ENCODE measurements around the gene MAN2B2. TPM values are rescaled to one million over a fixed set of nuclear protein-coding genes. Genes with fewer than 3 reads are reported as not detected.

Gene MAN2B2
- total and polyA plus RNA-seq, 2 of the 4 experiments (the other 2 are of a cell fraction) = 13.4 to 34.1 TPM

DNA sequence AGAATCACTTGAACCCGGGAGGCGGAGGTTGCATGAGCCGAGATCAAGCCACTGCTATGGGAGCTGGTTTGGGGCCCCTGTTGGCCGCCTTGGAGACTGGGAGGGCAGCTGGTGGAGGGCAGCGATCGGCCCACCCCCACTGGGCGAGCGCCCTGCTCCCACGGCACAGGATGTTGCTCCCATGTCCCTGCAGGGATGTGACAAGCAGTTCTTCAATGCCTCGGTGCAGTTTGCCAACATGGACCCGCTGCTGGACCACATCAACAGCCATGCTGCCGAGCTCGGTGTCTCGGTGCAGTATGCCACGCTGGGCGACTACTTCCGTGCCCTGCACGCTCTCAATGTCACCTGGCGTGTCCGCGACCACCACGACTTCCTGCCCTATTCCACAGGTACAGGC, 19.4 kb downstream of the MAN2B2 start:
- in situ Hi-C loops (cut with MboI; ENCODE audit: low sequenced_read_pairs) = no loop called here
- DNase-seq (no peak), ATAC-seq (ENCODE audit: low read depth) (no peak)
- no peaks in the 10 kb centered on the region for H3K9me3 ChIP-seq (ENCODE audit: control insufficient read depth, insufficient read depth, low read length)
- no peak overlapping the region for H2AFZ ChIP-seq (replicated peaks; ENCODE audit: low read length, poor library complexity)
- H4K5ac ChIP-seq (ENCODE audit: low read depth, low read length) = no peak overlapping the region
- peaks cover 31% of the 10 kb centered on the region for H3K36me3 ChIP-seq (ENCODE audit: control insufficient read depth, insufficient read depth, low read length)
- intact Hi-C loops (cut with micrococcal nuclease) = no loop called here
- no peak overlapping the region for H3K18ac ChIP-seq (ENCODE audit: low read depth, low read length)
- ChIA-PET CTCF (no interaction called here), POLR2A (ENCODE audit: unreplicated experiment) (no interaction called here)
- no peak overlapping the region for H3K4me2 ChIP-seq (ENCODE audit: low read depth, low read length)
- H4K91ac ChIP-seq (ENCODE audit: insufficient read depth, low read depth, low read length) = no peak overlapping the region
- no peak overlapping the region for H3K56ac ChIP-seq (ENCODE audit: extremely low read depth, insufficient read depth, low read length)
- H2AK5ac ChIP-seq (ENCODE audit: low read depth, low read length) = no peak overlapping the region
- H3K79me1 ChIP-seq (ENCODE audit: low read depth in 1 of 2, low read length in 2 of 2) = no peaks in the 10 kb centered on the region
- no peak overlapping the region for H2BK120ac ChIP-seq (ENCODE audit: low read depth, low read length)
- H3K4me1 ChIP-seq (ENCODE audit: control insufficient read depth, insufficient read depth, low read length) = no peaks in the 10 kb centered on the region
- WGBS, 2 experiments (ENCODE audit: extremely low coverage in 2 of 2, insufficient read length in 1 of 2) = 100% methylated on average over 5 of the region's 22 CpGs; no CpG with 5 or more reads in 1 of the 2 experiments
- no peak overlapping the region for H3K4ac ChIP-seq (ENCODE audit: low read depth, low read length)
- H2BK5ac ChIP-seq (ENCODE audit: low read depth, low read length, poor library complexity, severe bottlenecking) = no peak overlapping the region
- dilution Hi-C loops (cut with HindIII; ENCODE audit: low sequenced_read_pairs, unreplicated experiment) = no loop called here
- H3K4me3 ChIP-seq (ENCODE audit: insufficient read depth, low read depth, low read length) = no peak overlapping the region
- no peak overlapping the region for H4K8ac ChIP-seq (ENCODE audit: low read depth in 2 of 2, low read length in 2 of 2)
- no peak overlapping the region for H2BK20ac ChIP-seq (ENCODE audit: low read depth, low read length)
- no peaks in the 10 kb centered on the region for H4K20me1 ChIP-seq (ENCODE audit: insufficient read depth, low read length)
- H3K23ac ChIP-seq (ENCODE audit: low read depth, low read length) = no peak overlapping the region
- no peak overlapping the region for H2AK9ac ChIP-seq (replicated peaks; ENCODE audit: low read depth, low read length, poor library complexity)
- H3K27ac ChIP-seq (ENCODE audit: insufficient read depth, low read length) = no peak overlapping the region
- no peak overlapping the region for H3K14ac ChIP-seq (replicated peaks; ENCODE audit: low read depth, low read length)
- no peaks in the 10 kb centered on the region for H3K27me3 ChIP-seq (ENCODE audit: control insufficient read depth, insufficient read depth, low read length)
- TF ChIP-seq POLR2A (IDR thresholded peaks at IDR 0.05; ENCODE audit: low read depth, low read length) = no peak
- TF ChIP-seq CEBPB (IDR thresholded peaks at IDR 0.05; ENCODE audit: low read depth, low read length) = no peak
- TF ChIP-seq SMC3 (IDR thresholded peaks at IDR 0.05; ENCODE audit: low read depth, low read length) = no peak
- no peak for TF ChIP-seq MAZ (IDR thresholded peaks at IDR 0.05; ENCODE audit: borderline replicate concordance, low read depth, low read length)
- no peak for TF ChIP-seq BHLHE40 (IDR thresholded peaks at IDR 0.05; ENCODE audit: low read depth, low read length)
- no peak for TF ChIP-seq MAFK (IDR thresholded peaks at IDR 0.05; ENCODE audit: low read depth, low read length)
- H2BK15ac ChIP-seq (ENCODE audit: low read depth, low read length) = no peak overlapping the region
- no peak overlapping the region for H3K9ac ChIP-seq (ENCODE audit: low read depth, low read length)
- no TSS peak for BruUV-seq (replicated peaks)
- H3K9me1 ChIP-seq (ENCODE audit: insufficient read depth, low read length) = 0 out of 2 replicates have a peak, but pooled peaks cover 3% of the 10 kb centered on the region

All from IMR-90 (cell line).